Activated T-cell treated with anti-CD3 and anti-CD28 coated beads, Interleukin-2, amount 50 U/mL, for 1 hour (primary cell): Measurements from ENCODE around the gene SLF1.
"Not testable (repeated sequence)": the region's sequence is repeated elsewhere in the genome, so short reads cannot be mapped to it uniquely, and the experiment has no call there.

Experiments used
- DNase-seq: peaks from one replicate; pipeline ENCODE4 v3.0.0-alpha.2; 2020

SLF1 gene

DNA sequence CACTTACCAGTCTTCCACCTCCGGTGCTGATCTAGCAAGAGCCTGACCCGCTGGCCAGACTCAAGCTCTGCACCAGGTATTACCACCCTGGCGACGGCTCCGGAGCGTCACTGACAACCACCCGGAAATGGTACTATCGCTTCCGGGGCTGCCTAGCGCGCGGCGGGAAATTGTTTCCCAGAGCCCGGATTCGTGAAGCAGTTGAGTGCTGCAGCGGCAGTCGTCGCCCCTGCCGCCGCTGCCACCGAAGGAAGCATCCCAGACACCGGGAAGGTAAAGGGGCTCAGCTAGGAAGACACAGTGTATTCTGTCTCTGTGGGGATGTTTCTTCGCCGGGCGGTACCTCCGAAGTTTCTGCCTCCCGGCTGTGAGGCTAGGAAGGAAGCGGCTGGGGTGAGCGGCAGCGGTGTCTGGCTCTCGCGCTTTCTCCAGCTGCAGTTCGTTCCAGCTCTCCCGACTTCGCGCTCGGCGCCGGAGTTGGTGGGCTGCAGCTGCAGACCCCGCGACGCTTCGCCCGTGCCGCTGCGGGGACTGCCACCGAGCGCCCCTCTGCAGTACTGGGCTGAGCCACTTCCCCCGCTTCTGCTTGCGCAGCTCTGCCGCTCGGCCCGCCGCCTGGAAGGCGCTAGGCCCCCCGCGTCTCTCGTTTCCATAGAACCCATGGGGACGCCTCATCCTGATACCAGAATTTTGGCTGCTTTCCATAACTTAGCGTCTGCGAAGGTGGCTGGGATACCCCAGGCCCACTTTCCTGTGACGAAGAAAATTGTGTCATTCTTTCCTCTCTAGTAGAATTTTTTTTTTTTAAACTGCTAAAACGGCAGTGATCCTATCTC, at the start of gene SLF1, which contains the start of gene KIAA0825:
SLF1 (plus strand) TSS at position 177 of the 836 bp plus-strand sequence. CDS start 10,142 bp downstream, outside the sequence.
KIAA0825 (minus strand) TSS at position 112 of the 836 bp plus-strand sequence. CDS start 81,478 bp downstream, outside the sequence.
- peak; percentile 84 for DNase-seq

- DNase-seq = no peak
Observed at GRCh38 chr5:94571415-94571814, 47.1 kb upstream of the SLF1 start.

DNA sequence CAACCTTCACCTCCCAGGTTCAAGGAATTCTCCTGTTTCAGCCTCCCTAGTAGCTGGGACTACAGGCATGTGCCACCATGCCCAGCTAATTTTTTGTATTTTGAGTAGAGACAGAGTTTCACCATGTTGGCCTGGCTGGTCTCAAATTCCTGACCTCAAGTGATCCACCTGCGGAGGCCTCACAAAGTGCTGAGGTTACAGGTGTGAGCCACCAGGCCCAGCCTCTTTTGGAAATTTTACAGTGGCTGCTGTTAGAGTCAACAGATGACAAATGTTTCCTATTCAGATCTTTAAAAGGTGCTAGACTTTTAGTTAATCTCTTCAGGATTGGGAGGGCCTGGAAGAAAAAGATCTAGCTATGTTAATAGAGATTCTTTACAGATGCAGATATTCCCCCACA, 45.1 kb upstream of the SLF1 start:
- DNase-seq = not testable (repeated sequence)

GRCh38 chr5:94575196-94575595, 43.3 kb upstream of the SLF1 start:
- DNase-seq = no peak

GRCh38 chr5:94577466-94578245, 40.8 kb upstream of the SLF1 start:
- no peak for DNase-seq

DNA sequence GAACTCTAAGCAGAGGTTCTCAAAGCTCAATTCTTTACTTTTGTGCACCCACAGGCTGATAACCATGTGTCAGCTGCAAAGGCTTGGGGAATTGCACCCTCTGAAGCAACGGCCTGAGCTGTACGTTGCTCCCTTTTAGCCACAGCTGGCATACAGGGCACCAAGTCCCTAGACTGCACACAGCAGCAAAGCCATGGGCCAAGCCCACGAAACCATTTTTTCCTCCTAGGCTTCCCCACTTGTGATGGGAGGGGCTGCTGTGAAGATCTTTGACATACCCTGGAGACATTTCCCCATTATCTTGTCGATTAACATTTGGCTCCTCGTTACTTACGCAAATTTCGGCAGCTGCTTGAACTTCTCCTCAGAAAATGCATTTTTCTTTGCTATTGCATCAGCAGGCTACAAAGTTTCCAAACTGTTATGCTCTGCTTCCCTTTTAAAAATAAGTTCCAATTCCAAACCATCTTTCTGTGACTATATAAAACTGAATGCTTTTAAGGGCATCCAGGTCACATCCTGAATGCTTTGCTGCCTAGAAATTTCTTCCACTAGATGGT, 23.1 kb upstream of the SLF1 start:
- no peak for DNase-seq

DNA sequence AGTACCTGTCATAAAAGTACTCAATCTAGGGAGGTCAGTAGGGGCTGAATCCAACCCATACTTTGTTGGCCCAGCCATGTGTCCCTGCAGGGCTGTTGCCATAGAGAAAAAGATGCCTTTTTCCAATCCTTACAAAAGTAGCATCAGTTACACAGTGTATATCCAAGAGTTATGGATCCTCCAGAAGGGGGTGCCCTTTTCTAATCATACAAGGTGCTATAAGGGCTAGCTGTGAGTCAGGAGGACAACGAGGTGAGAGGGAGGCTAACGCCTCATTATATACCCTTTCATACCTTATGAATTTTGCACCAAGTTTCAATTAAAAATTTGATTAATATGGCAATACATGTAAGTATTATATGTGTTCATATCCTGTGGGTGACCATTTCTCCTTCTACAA, 4.9 kb upstream of the SLF1 start:
- no peak for DNase-seq

- no peak for DNase-seq
Observed at GRCh38 chr5:94614156-94614805, 4.2 kb upstream of the SLF1 start.

DNA sequence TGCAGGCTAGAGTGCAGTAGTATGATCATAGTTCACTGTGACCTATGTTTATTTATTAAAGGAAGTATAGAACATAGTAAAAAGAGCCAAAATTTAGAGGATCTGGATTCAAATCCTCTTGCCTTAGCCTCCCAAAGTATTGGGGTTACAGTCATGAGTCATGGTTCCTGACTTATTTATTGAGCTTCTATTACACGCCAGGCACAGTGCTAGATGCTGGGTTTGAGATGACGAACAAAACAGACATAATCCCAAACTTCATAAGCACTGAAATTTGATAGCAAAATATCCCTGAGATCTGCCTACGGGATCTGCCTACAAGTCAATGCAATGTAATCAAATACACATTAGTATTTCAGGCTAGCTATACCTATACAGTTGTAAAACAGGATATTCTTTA, 2.6 kb upstream of the SLF1 start:
- DNase-seq = no peak

DNA sequence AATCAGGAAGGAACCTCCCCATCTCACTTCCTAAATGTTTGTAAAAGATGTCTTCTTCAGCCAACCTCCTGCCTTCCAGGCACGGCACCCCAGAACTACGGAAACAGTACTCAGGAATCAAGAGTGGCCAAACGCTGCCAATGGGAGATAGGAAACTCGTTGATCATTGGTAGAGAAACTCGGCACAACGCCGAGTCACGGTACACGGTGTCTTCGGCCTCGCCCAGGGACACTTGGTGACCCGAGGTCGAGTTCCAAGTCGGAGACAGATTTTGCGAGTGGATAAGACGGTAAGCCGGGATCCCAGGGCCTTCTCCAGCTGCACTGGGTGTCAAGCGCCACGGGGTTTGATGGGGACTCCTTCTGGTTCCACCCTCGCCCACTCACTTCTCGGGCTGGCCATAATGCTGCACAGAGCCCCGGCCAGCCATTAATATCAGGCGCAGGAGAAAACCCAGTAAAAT, 408 bp upstream of the SLF1 start:
- DNase-seq = no peak

- no peak for DNase-seq
Observed at GRCh38 chr5:94620256-94620655, 1.8 kb downstream of the SLF1 start.

- no peak for DNase-seq
Observed at GRCh38 chr5:94621763-94622162, 3.3 kb downstream of the SLF1 start.

- DNase-seq = no peak
Observed at GRCh38 chr5:94623011-94623410, 4.5 kb downstream of the SLF1 start.

- no peak for DNase-seq
Observed at GRCh38 chr5:94623877-94624276, 5.4 kb downstream of the SLF1 start.

GRCh38 chr5:94627191-94627590, 8.7 kb downstream of the SLF1 start:
- DNase-seq = no peak

GRCh38 chr5:94632024-94632423, 13.6 kb downstream of the SLF1 start:
- DNase-seq = no peak

DNA sequence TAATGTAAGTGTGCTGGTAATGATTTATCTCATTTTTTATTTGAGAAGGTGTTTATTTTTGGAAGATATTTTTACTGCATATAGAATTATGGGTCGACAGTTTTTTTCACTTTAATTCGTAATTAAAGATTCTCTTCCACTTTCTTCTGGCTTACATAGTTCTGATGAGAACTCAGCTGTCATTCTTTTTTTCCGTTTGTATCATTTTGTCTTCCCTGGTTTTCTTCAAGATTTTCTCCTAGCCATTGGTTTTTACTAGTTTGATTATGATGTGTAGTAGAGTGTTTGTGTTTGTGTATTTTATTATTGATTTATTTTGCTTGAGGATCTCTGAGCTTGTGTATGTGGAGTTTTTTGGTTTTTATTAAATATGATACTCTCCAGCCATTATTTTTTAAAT, 21.7 kb downstream of the SLF1 start:
- no peak for DNase-seq

GRCh38 chr5:94645053-94645452, 26.6 kb downstream of the SLF1 start:
- no peak for DNase-seq

DNA sequence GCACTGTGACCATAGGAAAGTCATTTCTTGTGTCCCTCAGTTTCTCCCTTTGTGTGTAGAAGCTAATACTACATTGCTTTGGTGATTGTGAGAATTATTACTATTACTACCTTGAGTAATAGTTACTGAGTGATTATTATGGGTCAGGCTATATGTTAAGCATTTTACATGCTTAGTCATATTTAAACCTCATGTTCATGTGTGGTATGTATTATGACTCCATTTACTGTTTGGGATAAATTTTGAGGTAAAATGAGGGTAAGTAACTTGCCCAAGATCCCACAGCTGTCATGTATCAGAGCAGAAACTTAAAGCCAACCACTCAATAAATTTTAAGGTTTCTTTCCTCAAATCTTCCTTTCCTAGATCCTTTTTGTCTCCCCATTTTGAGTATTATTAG, 28.3 kb downstream of the SLF1 start:
- DNase-seq = no peak

DNA sequence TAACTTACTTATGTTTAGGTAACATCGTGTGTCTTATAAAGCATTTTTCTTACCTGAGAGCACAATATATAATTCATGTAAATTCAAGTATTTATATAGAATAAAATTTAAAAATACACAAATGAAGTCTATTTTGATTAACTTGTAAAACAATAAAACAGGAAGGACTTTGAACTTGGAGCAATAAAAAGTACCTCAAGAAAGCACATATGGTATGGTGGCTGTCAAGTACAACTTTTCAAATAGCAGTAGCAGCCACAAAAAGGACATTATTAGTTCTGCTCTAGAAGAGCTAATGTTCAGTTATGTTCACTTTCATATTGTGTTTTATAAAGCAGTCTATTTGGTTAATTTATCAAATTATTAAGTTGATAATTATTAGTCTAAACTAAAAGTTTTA, 31.4 kb downstream of the SLF1 start:
- no peak for DNase-seq

GRCh38 chr5:94658272-94658671, 39.8 kb downstream of the SLF1 start:
- no peak for DNase-seq

DNA sequence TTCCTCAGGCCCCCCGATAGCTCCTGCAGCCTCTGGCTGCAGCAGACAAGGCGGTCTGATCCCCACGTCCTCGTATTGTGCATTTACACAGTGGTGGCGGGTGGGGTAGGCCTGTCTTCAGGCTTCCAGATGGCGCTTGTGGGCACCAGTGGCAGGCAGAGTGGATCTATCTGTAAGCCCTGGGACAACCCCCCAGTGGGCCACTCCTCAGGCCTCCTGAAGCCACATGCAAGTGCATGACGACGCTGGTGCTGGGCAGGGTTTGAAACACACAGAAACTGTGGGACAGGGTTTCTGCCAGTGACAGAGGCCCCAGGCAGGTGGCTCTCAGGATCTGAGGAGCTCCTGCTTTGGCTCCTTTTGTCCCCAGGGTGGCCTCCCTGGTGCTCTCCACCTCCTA, 42.0 kb downstream of the SLF1 start:
- no peak for DNase-seq

DNA sequence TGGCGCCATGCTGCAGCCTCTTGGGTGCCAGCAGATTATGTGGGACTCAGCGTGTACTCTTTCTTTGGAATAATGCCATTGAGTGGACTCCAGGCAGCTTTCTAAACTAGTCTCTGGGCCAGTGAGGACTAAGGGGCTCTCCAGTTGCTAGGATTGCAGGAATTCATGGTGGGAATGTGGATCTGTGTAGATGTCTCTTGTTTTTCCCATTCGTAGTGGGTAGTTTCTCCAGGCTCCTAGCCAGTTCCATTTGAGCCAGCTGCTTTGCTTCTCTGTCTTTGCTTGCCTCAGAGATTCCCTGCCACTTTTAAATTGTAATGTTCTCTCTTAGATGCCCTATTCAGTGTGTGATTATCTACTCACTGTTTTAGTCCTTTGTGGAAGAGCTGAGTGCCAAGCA, 42.6 kb downstream of the SLF1 start:
- DNase-seq = no peak
